Liver (tissue), 9 donors: ENCODE data around the gene FAM110A. TPM values are rescaled to one million over a fixed set of nuclear protein-coding genes. Genes with fewer than 3 reads are reported as not detected.

Experiments used
- DNase-seq: peaks from one replicate; pipeline ENCODE4 v3.0.0-alpha.2; 2017; ENCODE audit warnings: low spot score
- H3K27ac ChIP-seq, 2 donors: one replicate each; pipeline ENCODE4 v1.7.0; 2013; ENCODE audit warnings: inconsistent platforms in 2 of 2, low read length in 2 of 2, control low read depth in 1 of 2, low read depth in 1 of 2, mild to moderate bottlenecking in 1 of 2
- H3K27me3 ChIP-seq, 4 donors: one replicate each; pipeline versions ENCODE4 v1.6.1 to v1.7.0; 2013; ENCODE audit warnings: low read length in 3 of 4, inconsistent platforms in 1 of 4, mild to moderate bottlenecking in 1 of 4, moderate library complexity in 1 of 4; ENCODE audit not compliant: control insufficient read depth in 4 of 4, insufficient read depth in 4 of 4
- H3K36me3 ChIP-seq, 4 donors: one replicate each; pipeline versions ENCODE4 v1.6.1 to v1.7.0; 2013; ENCODE audit warnings: low read length in 3 of 4, mild to moderate bottlenecking in 3 of 4, low read depth in 1 of 4, moderate library complexity in 1 of 4; ENCODE audit not compliant: control insufficient read depth in 4 of 4, insufficient read depth in 3 of 4
- H3K4me1 ChIP-seq, 4 donors: one replicate each; pipeline versions ENCODE4 v1.6.1 to v1.7.0; 2013; ENCODE audit warnings: low read length in 3 of 4, mild to moderate bottlenecking in 3 of 4, moderate library complexity in 1 of 4; ENCODE audit not compliant: control insufficient read depth in 4 of 4, insufficient read depth in 4 of 4
- H3K4me3 ChIP-seq, 3 donors: one replicate each; pipeline versions ENCODE4 v1.6.1 to v1.7.0; 2013; ENCODE audit warnings: low read length in 3 of 3, control low read depth in 1 of 3, low read depth in 1 of 3, mild to moderate bottlenecking in 1 of 3
- H3K9ac ChIP-seq, 2 donors: one replicate each; pipeline ENCODE4 v1.7.0; 2013; ENCODE audit warnings: low read length in 2 of 2, mild to moderate bottlenecking in 2 of 2, moderate library complexity in 2 of 2, control low read depth in 1 of 2, low read depth in 1 of 2
- H3K9me3 ChIP-seq, 4 donors: one replicate each; pipeline versions ENCODE4 v1.6.1 to v1.7.0; 2013; ENCODE audit warnings: low read length in 3 of 4; ENCODE audit not compliant: control insufficient read depth in 4 of 4
- ATF3 ChIP-seq: IDR thresholded peaks from 2 replicates; pipeline ENCODE4 v1.6.1; 2016; ENCODE audit warnings: antibody characterized with exemption
- CTCF ChIP-seq: fragments of 150-350 bp; IDR thresholded peaks from 2 replicates; pipeline ENCODE4 v1.5.1; 2017; ENCODE audit warnings: improper control_type of control experiment, low read depth, low read length; ENCODE audit not compliant: missing input control
- EGR1 ChIP-seq, 2 donors: IDR thresholded peaks; 2 replicates each; pipeline ENCODE4 v1.6.1; 2016 to 2018; ENCODE audit warnings: antibody characterized with exemption in 2 of 2, low read depth in 2 of 2
- FOXA1 ChIP-seq: IDR thresholded peaks from 2 replicates; pipeline ENCODE4 v1.6.1; 2016; ENCODE audit warnings: antibody characterized with exemption
- FOXA2 ChIP-seq: IDR thresholded peaks from 2 replicates; pipeline ENCODE4 v1.6.1; 2016; ENCODE audit warnings: antibody characterized with exemption
- GABPA ChIP-seq, 2 donors: IDR thresholded peaks in 1 of 2; conservative IDR thresholded peaks in 1 of 2; 2 replicates each; pipeline ENCODE4 v1.6.1; 2016; ENCODE audit warnings: antibody characterized with exemption in 2 of 2, mild to moderate bottlenecking in 1 of 2, moderate library complexity in 1 of 2
- HNF4A ChIP-seq, 2 donors: conservative IDR thresholded peaks; 2 replicates each; pipeline ENCODE4 v1.6.1; 2016; ENCODE audit warnings: antibody characterized with exemption in 2 of 2, mild to moderate bottlenecking in 2 of 2
- HNF4G ChIP-seq: IDR thresholded peaks from 2 replicates; pipeline ENCODE4 v1.6.1; 2016; ENCODE audit warnings: antibody characterized with exemption
- JUND ChIP-seq, 2 donors: IDR thresholded peaks; 2 replicates each; pipeline ENCODE4 v1.6.1; 2016; ENCODE audit warnings: antibody characterized with exemption in 2 of 2
- MAX ChIP-seq: IDR thresholded peaks from 2 replicates; pipeline ENCODE4 v1.6.1; 2016; ENCODE audit warnings: antibody characterized with exemption
- NR2F2 ChIP-seq: IDR thresholded peaks from 2 replicates; pipeline ENCODE4 v1.6.1; 2016; ENCODE audit warnings: antibody characterized with exemption
- RAD21 ChIP-seq, 2 donors: IDR thresholded peaks; 2 replicates each; pipeline ENCODE4 v1.6.1; 2016; ENCODE audit warnings: antibody characterized with exemption in 2 of 2, mild to moderate bottlenecking in 2 of 2
- REST ChIP-seq: IDR thresholded peaks from 2 replicates; pipeline ENCODE4 v1.6.1; 2016; ENCODE audit warnings: antibody characterized with exemption, mild to moderate bottlenecking
- RXRA ChIP-seq, 2 donors: IDR thresholded peaks; 2 replicates each; pipeline ENCODE4 v1.6.1; 2017 to 2018; ENCODE audit warnings: antibody characterized with exemption in 2 of 2, mild to moderate bottlenecking in 1 of 2
- SP1 ChIP-seq: IDR thresholded peaks from 2 replicates; pipeline ENCODE4 v1.6.1; 2018; ENCODE audit warnings: antibody characterized with exemption, mild to moderate bottlenecking
- TAF1 ChIP-seq: conservative IDR thresholded peaks from 2 replicates; pipeline ENCODE4 v1.6.1; 2016; ENCODE audit warnings: antibody characterized with exemption, mild to moderate bottlenecking
- YY1 ChIP-seq: IDR thresholded peaks from 2 replicates; pipeline ENCODE4 v1.6.1; 2016; ENCODE audit warnings: antibody characterized with exemption, mild to moderate bottlenecking
- ZBTB33 ChIP-seq: IDR thresholded peaks from 2 replicates; pipeline ENCODE4 v1.6.1; 2016; ENCODE audit warnings: antibody characterized with exemption
- WGBS: extraction: QIAGEN DNeasy Blood & Tissue Kit; methylation state at CpG from one replicate; pipeline ENCODE4 v1.1.7; 2013; 5-methylcytosine and 5-hydroxymethylcytosine counted together
- polyA plus RNA-seq, 2 donors: library from polyadenylated mRNA; stranded (reverse) in 1 of 2; unstranded in 1 of 2; fragments of 200-250 nt in 1 of 2; fragments of >200 nt in 1 of 2; fragmentation: Nextera tagmentation in 1 of 2; extraction: Ambion mirVana in 1 of 2; gene quantifications; one replicate each; pipeline versions ENCODE4 v1.2.1 to v1.2.3, GENCODE V29; 2013 to 2015
- total RNA-seq, 2 donors: library from RNA; depleted of rRNA; stranded (reverse); fragments of >200 nt; gene quantifications; one replicate each; pipeline ENCODE4 v1.2.3, GENCODE V29; 2014
- donor health status: healthy.
- donor health status: healthy.
- donor health status: healthy.
- donor health status: healthy.
- donor health status: healthy.

Gene FAM110A
- total and polyA plus RNA-seq, 4 donors, result 1.2 to 6.7 (median 2.0) TPM

- no peak for DNase-seq
- Histone ChIP-seq H3K27ac (no peak overlapping the region), H3K9me3 (no peaks in the 10 kb centered on the region), H3K9ac (no peak overlapping the region), H3K4me3 (no peak overlapping the region), H3K36me3 (no peaks in the 10 kb centered on the region), H3K27me3 (no peaks in the 10 kb centered on the region), H3K4me1 (no peaks in the 10 kb centered on the region)
- 96% methylated on average over 3 of the region's 3 CpGs for WGBS
- TF ChIP-seq EGR1 (IDR thresholded peaks at IDR 0.05; ENCODE audit: low read depth in 2 of 2) (no peak), FOXA1 (no peak), TAF1 (no peak), RAD21 (IDR thresholded peaks at IDR 0.05) (no peak), SP1 (no peak), HNF4G (no peak), ATF3 (no peak), CTCF (no peak), RXRA (IDR thresholded peaks at IDR 0.05) (no peak), HNF4A (conservative IDR thresholded peaks at IDR 0.05) (no peak), GABPA (IDR thresholded peaks at IDR 0.05 in 1 of 2, conservative IDR thresholded peaks at IDR 0.05 in 1 of 2) (no peak), MAX (no peak), NR2F2 (no peak), JUND (IDR thresholded peaks at IDR 0.05) (no peak), YY1 (no peak), FOXA2 (no peak), ZBTB33 (no peak), REST (no peak)
These were observed 13.1 kb upstream of the FAM110A start for GRCh38 chr20:820323-820953.
